ENCODE data around the gene SPATS2L. TPM values are rescaled to one million over a fixed set of nuclear protein-coding genes. Genes with fewer than 3 reads are reported as not detected.

The SPATS2L gene
- total and polyA plus RNA-seq, 2 of the 13 experiments (the other 11 are each of a cell fraction or from before 2014, with no cell fraction given): 154 to 212 TPM

DNA sequence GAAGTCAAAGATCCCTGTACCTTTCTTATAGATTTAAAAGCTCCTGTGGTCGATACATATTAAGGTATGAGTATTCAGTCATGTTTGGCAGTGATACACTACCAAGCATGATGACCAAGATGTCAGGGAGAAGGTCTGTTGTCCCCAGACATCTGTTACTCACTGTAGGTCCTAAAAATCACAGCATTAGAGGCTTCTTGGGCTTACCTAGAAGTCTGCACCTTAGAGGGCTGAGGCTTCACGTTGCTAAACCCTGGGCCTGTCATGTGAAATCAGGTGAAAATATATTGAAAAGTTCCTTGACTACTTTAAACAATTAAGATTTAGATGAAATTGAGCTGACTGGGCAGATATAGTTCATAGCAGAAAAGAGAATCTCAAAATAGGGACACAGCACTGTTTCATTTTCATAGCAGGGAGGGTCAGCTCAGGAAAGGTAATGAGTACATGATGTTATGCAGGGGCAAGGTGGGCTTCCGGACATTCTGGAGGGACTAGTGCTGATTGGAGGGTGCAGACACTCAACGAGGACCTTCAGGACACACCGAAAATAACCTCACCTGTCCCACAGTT is 78.7 kb downstream of the SPATS2L start (continued):
- TF ChIP-seq, protein P1, sequence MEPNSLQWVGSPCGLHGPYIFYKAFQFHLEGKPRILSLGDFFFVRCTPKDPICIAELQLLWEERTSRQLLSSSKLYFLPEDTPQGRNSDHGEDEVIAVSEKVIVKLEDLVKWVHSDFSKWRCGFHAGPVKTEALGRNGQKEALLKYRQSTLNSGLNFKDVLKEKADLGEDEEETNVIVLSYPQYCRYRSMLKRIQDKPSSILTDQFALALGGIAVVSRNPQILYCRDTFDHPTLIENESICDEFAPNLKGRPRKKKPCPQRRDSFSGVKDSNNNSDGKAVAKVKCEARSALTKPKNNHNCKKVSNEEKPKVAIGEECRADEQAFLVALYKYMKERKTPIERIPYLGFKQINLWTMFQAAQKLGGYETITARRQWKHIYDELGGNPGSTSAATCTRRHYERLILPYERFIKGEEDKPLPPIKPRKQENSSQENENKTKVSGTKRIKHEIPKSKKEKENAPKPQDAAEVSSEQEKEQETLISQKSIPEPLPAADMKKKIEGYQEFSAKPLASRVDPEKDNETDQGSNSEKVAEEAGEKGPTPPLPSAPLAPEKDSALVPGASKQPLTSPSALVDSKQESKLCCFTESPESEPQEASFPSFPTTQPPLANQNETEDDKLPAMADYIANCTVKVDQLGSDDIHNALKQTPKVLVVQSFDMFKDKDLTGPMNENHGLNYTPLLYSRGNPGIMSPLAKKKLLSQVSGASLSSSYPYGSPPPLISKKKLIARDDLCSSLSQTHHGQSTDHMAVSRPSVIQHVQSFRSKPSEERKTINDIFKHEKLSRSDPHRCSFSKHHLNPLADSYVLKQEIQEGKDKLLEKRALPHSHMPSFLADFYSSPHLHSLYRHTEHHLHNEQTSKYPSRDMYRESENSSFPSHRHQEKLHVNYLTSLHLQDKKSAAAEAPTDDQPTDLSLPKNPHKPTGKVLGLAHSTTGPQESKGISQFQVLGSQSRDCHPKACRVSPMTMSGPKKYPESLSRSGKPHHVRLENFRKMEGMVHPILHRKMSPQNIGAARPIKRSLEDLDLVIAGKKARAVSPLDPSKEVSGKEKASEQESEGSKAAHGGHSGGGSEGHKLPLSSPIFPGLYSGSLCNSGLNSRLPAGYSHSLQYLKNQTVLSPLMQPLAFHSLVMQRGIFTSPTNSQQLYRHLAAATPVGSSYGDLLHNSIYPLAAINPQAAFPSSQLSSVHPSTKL (CRISPR knock-in tag; IDR thresholded peaks at IDR 0.05): no peak
- TF ChIP-seq ZNF101 (CRISPR knock-in tag; IDR thresholded peaks at IDR 0.05; ENCODE audit: borderline replicate concordance, low read depth): no peak
- TF ChIP-seq SCMH1 (CRISPR knock-in tag; IDR thresholded peaks at IDR 0.05; ENCODE audit: borderline replicate concordance): no peak
- TF ChIP-seq AGO2 (optimal IDR thresholded peaks at IDR 0.05; ENCODE audit: low read depth, low read length): peak; percentile 57
- no peak for TF ChIP-seq RFXANK (CRISPR knock-in tag; IDR thresholded peaks at IDR 0.05)
- no peak for TF ChIP-seq THAP11 (CRISPR knock-in tag; IDR thresholded peaks at IDR 0.05)
- TF ChIP-seq HOXA9 (CRISPR knock-in tag; IDR thresholded peaks at IDR 0.05; ENCODE audit: borderline replicate concordance): no peak
- no peak for TF ChIP-seq ESRRA (CRISPR knock-in tag; IDR thresholded peaks at IDR 0.05; ENCODE audit: low read depth)
- TF ChIP-seq, protein P2, sequence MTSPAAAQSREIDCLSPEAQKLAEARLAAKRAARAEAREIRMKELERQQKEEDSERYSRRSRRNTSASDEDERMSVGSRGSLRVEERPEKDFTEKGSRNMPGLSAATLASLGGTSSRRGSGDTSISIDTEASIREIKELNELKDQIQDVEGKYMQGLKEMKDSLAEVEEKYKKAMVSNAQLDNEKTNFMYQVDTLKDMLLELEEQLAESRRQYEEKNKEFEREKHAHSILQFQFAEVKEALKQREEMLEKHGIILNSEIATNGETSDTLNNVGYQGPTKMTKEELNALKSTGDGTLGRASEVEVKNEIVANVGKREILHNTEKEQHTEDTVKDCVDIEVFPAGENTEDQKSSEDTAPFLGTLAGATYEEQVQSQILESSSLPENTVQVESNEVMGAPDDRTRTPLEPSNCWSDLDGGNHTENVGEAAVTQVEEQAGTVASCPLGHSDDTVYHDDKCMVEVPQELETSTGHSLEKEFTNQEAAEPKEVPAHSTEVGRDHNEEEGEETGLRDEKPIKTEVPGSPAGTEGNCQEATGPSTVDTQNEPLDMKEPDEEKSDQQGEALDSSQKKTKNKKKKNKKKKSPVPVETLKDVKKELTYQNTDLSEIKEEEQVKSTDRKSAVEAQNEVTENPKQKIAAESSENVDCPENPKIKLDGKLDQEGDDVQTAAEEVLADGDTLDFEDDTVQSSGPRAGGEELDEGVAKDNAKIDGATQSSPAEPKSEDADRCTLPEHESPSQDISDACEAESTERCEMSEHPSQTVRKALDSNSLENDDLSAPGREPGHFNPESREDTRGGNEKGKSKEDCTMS (CRISPR knock-in tag; conservative IDR thresholded peaks at IDR 0.05): no peak
